Activated CD4-positive, alpha-beta T cell treated with anti-CD3 and anti-CD28 coated beads for 48 hours (primary cell): ENCODE measurements around the gene ORAI1.
"Not testable (repeated sequence)": the region's sequence is repeated elsewhere in the genome, so short reads cannot be mapped to it uniquely, and the experiment has no call there.

Experiments
- DNase-seq: peaks from one replicate; pipeline ENCODE4 v3.0.0-alpha.2; 2020

ORAI1 gene

DNA sequence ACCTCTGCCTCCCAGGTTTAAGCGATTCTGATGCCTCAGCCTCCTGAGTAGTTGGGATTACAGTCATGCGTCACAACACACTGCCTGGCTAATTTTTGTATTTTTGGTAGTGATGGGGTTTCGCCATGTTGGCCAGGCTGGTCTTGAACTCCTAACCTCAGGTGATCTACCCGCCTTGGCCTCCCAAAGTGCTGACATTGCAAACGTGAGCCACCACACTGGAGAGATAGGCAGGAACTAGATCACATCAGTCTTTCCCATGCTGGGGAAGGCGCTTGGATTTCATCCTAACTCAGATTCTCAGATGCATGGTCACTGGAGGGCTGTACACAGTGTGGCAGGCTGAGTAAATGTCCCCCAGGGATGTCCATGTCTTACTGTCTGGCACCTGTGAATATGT, 18.0 kb upstream of the ORAI1 start:
- DNase-seq: no peak

- DNase-seq: no peak
These were observed 15.8 kb upstream of the ORAI1 start for GRCh38 chr12:121610239-121611149.

DNA sequence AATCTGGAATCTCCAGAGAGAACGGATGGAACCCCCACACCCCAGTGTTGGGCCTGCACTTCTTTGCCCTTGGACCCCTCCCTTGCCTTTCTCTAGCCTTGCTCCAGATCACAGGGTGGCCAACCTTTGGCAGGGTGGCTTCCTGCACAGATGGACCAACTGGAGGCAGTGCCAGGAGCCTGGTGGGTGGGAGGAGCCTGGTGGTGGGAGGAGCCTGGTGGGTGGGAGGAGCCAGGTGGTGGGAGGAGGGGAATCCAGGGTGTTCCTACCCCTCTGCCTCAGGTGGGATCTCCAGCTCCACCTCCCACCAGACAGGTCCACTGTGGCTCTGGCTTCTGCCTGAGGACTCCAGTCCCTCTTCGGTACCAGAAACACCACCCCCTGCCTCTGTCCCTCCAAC, 15.0 kb upstream of the ORAI1 start:
- DNase-seq: peak; percentile 51

DNA sequence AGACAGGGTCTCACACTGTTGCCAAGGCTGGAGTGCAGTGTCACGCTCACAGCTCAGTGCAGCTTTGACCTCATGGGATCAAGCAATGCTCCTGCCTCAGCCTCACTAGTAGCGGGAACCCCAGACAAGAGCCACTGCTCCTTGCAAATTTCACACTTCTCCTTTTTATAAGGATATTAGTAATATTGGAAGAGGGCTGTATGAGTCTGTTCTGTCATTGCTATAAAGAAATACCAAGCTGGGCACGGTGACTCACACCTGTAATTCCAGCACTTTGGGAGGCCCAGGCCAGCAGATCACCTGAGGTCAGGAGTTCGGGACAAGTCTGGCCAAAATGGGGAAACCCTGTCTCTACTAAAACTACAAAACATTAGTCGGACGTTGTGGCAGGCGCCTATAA, 12.9 kb upstream of the ORAI1 start:
- DNase-seq: no peak

DNA sequence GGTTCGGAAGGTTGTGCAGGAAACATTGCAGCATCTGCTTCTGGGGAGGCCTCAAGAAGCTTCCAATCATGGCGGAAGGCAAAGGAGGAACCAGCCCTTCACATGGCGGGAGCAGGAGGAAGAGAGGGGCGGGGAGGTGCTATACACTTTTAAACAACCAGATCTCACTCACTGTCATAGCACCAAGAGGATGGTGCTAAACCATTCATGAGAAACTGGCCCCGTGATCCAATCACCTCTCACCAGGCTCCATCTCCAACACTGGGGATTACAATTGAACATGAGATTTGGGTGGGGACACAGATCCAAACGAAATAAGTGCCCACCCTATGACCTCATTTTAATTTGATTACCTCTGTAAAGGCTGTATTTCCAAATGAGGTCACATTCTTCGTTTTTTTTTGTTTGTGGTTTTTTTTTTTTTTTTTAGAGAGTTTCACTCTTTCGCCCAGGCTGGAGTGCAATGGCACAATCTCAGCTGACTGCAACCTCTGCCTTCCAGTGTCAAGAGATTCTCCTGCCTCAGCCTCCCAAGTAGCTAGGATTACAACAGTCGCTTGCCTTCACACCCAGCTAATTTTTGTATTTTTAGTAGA, 11.4 kb upstream of the ORAI1 start:
- DNase-seq: no peak

- DNase-seq: no peak
These were observed 7.6 kb upstream of the ORAI1 start for GRCh38 chr12:121618659-121619233.

GRCh38 chr12:121620333-121620891, 5.9 kb upstream of the ORAI1 start:
- no peak for DNase-seq

GRCh38 chr12:121626853-121627640, 717 bp downstream of the ORAI1 start:
- DNase-seq: peak; percentile 94

GRCh38 chr12:121628037-121628436, 1.7 kb downstream of the ORAI1 start:
- peak; percentile 38 for DNase-seq

- DNase-seq: peak; percentile 32
These were observed 2.2 kb downstream of the ORAI1 start for GRCh38 chr12:121628536-121628935.

GRCh38 chr12:121630791-121631355, 4.5 kb downstream of the ORAI1 start:
- DNase-seq: no peak

DNA sequence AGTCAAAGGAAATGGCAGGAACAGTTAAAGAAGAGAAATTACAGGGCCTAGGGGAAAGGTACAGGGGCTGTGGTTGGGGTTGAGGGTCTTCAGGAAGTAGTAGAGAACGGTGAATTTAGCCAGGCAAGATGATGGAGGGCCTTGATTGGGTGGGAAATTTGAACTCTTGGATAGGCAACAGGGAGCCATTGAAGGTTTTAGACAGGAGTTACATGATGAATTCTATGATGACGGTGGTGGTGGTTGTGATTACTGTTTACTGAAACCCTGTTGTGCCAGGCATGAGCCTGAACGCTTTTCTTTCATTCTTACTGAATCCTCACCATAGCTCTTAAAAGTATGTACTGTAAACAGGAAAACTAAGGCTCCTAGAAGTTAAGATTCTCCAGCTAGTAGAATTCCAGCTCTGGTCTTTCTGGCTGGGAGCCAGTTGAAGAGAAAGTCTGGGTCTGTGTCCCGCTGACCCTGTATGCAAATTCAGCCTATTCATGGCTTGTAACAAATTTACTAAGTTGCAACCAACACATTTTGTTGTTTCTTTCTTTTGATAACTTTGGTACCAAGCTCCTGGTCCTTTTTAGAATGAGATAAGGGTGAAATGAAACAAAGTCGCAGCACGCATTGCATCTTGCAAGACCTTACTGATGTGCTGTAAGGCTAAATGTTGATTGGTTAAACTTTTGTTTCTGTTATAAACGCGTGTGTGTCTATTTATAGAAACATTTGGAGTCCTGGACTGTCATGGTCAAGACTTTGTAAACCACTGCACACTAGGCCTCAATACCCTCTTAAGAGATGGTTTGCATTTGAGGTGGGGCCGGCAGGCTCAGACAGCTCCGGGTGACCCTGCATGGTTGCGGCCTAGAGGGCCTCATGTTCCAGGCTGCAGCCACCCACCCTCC, 6.0 kb downstream of the ORAI1 start:
- no peak for DNase-seq

DNA sequence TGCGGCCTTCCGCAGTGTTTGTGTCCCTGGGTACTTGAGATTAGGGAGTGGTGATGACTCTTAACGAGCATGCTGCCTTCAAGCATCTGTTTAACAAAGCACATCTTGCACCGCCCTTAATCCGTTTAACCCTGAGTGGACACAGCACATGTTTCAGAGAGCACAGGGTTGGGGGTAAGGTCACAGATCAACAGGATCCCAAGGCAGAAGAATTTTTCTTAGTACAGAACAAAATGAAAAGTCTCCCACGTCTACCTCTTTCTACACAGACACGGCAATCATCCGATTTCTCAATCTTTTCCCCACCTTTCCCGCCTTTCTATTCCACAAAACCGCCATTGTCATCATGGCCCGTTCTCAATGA, 7.5 kb downstream of the ORAI1 start:
- not testable (repeated sequence) for DNase-seq

- no peak for DNase-seq
These were observed 8.5 kb downstream of the ORAI1 start for GRCh38 chr12:121634836-121635235.

DNA sequence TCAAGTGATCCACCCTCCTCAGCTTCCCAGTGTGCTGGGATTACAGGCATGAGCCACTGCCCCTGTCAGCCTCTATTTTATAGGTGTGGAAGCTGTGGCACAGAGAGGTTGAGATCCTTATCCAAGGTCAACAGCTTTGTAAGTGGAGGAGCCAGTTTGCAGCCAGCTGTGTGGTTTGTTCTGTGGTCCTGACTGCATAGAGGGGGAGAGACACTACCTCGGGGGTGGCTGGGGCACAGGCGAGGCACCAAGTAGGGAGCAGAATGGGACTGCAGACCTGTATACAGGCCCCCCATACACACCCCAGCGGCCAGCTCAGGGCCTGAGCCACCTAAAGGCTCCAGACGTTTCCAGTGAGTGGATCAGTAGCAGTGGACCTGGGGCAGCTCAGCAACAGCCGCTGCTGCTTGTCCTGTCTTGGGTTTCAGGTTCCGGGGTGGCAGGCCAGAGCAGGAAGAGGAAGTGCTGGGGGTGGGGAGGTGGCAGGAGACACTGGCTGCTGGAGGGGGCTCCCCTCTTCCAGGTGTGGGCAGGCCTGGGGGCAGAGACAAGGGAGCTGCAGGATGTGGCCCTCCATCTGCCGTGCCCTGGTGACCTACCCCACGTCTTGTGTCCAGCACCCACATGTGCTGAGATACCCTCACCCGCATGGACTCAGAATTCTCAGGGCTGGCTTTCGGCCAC, 11.0 kb downstream of the ORAI1 start:
- DNase-seq: peak; percentile 64

GRCh38 chr12:121638298-121639202, 12.2 kb downstream of the ORAI1 start:
- no peak for DNase-seq

- DNase-seq: no peak
These were observed 15.0 kb downstream of the ORAI1 start for GRCh38 chr12:121641343-121641630.

DNA sequence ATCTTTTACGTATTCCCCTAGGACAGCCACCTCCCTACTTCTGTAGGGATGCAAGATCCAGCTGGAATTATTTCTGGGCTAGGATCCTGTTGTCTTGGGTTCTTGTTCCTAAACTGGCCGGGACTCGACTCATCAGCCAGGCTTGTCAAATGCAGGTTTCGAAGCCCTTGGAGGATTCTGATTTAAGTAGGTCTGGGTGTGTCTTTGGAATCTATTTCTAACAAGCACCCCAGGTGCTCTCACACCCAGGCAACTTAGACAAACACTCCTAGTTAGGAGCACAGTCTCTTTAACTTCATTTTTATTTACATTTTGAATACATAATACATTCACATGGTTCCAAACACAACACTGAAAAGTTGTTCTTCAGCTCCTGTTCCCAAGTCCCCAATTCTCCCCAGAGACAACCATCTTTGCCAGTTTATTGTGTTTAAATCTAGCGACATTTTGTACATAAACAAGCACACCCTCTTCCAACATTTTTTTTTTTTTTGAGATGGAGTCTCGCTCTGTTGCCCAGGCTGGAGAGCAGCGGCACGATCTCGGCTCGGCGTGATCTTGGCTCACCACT, 22.2 kb downstream of the ORAI1 start:
- no peak for DNase-seq

DNA sequence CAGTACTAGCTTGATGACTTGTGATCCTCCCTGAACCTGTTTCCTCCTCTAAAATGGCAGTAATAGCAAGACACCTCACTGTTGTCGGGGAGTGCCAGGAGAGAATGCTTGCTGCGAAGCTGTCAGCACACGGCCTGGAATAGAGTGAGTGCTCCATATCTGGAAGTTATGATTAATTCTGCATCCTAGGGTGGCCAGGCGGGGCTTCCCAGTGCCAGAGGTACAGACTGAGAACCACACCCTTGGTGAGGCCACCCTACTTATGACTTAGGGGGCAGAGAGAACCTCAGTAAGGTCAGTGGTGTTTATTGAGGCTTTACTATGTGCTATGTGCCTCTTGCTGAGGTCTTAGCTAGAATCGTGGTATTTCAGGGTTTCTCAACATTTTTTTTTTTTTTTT, 23.0 kb downstream of the ORAI1 start:
- no peak for DNase-seq
